ENCODE results near the gene MMD2. TPM values are rescaled to one million over a fixed set of nuclear protein-coding genes. Genes with fewer than 3 reads are reported as not detected.

The MMD2 gene
- total and polyA plus RNA-seq, 2 experiments from 2014 or later, result not detected

GRCh38 chr7:4948402-4948801, 10.6 kb downstream of the MMD2 start:
- Histone ChIP-seq H3K27ac (no peak overlapping the region), H3K4me1 (ENCODE audit: insufficient read depth) (no peaks in the 10 kb centered on the region), H3K36me3 (replicated peaks; ENCODE audit: insufficient read depth, low read depth) (no peaks in the 10 kb centered on the region), H3K79me2 (no peaks in the 10 kb centered on the region), H3K9me3 (ENCODE audit: low read depth) (no peaks in the 10 kb centered on the region), H4K20me1 (ENCODE audit: insufficient read depth, poor library complexity, severe bottlenecking) (no peaks in the 10 kb centered on the region), H3K4me3 (no peak overlapping the region), H3K27me3 (no peaks in the 10 kb centered on the region), H3K4me2 (no peak overlapping the region), H3K9me2 (replicated peaks; ENCODE audit: insufficient read depth) (no peaks in the 10 kb centered on the region), H2AFZ (no peak overlapping the region)
- DNase-seq (ENCODE audit: low spot score), result no peak
- 89% methylated on average over 7 of the region's 7 CpGs for WGBS (ENCODE audit: low lambda C conversion rate, missing lambda C conversion rate)
- no peak for TF ChIP-seq EZH2phosphoT487 (IDR thresholded peaks at IDR 0.05; ENCODE audit: low read depth, severe bottlenecking, unreplicated experiment)
- TF ChIP-seq EZH2 (IDR thresholded peaks at IDR 0.05; ENCODE audit: borderline replicate concordance), result no peak
- TF ChIP-seq CTCF (IDR thresholded peaks at IDR 0.05; ENCODE audit: poor library complexity), result no peak

- no peaks in the 10 kb centered on the region for H3K27me3 ChIP-seq
- H3K36me3 ChIP-seq (replicated peaks; ENCODE audit: insufficient read depth, low read depth), result no peaks in the 10 kb centered on the region
- H3K9me3 ChIP-seq (ENCODE audit: low read depth), result no peaks in the 10 kb centered on the region
- no peak overlapping the region for H3K4me2 ChIP-seq
- H3K4me1 ChIP-seq (ENCODE audit: insufficient read depth), result no peaks in the 10 kb centered on the region
- no peak overlapping the region for H3K4me3 ChIP-seq
- DNase-seq (ENCODE audit: low spot score), result no peak
- no peaks in the 10 kb centered on the region for H3K9me2 ChIP-seq (replicated peaks; ENCODE audit: insufficient read depth)
- H2AFZ ChIP-seq, result no peak overlapping the region
- WGBS (ENCODE audit: low lambda C conversion rate, missing lambda C conversion rate), result 97% methylated on average over 26 of the region's 26 CpGs
- TF ChIP-seq EZH2 (IDR thresholded peaks at IDR 0.05; ENCODE audit: borderline replicate concordance), result no peak
- TF ChIP-seq EZH2phosphoT487 (IDR thresholded peaks at IDR 0.05; ENCODE audit: low read depth, severe bottlenecking, unreplicated experiment), result no peak
- H3K27ac ChIP-seq, result no peak overlapping the region
- no peaks in the 10 kb centered on the region for H4K20me1 ChIP-seq (ENCODE audit: insufficient read depth, poor library complexity, severe bottlenecking)
- no peaks in the 10 kb centered on the region for H3K79me2 ChIP-seq
These were observed 13.0 kb downstream of the MMD2 start for GRCh38 chr7:4945949-4946348.

- Histone ChIP-seq H3K27ac (no peak overlapping the region), H3K4me2 (no peak overlapping the region), H3K27me3 (no peaks in the 10 kb centered on the region), H3K4me3 (no peak overlapping the region), H3K79me2 (no peaks in the 10 kb centered on the region), H2AFZ (no peak overlapping the region), H3K4me1 (ENCODE audit: insufficient read depth) (no peaks in the 10 kb centered on the region), H3K9me3 (ENCODE audit: low read depth) (no peaks in the 10 kb centered on the region), H3K36me3 (replicated peaks; ENCODE audit: insufficient read depth, low read depth) (no peaks in the 10 kb centered on the region), H3K9me2 (replicated peaks; ENCODE audit: insufficient read depth) (no peaks in the 10 kb centered on the region), H4K20me1 (ENCODE audit: insufficient read depth, poor library complexity, severe bottlenecking) (no peaks in the 10 kb centered on the region)
- DNase-seq (ENCODE audit: low spot score), result no peak
- 79% methylated on average over 3 of the region's 4 CpGs for WGBS (ENCODE audit: low lambda C conversion rate, missing lambda C conversion rate)
- TF ChIP-seq EZH2 (IDR thresholded peaks at IDR 0.05; ENCODE audit: borderline replicate concordance) (no peak), EZH2phosphoT487 (IDR thresholded peaks at IDR 0.05; ENCODE audit: low read depth, severe bottlenecking, unreplicated experiment) (no peak), CTCF (IDR thresholded peaks at IDR 0.05; ENCODE audit: poor library complexity) (no peak)
These were observed 14.0 kb downstream of the MMD2 start for GRCh38 chr7:4944939-4945338.

- no peak for TF ChIP-seq CTCF (IDR thresholded peaks at IDR 0.05; ENCODE audit: poor library complexity)
- no peak for TF ChIP-seq EZH2 (IDR thresholded peaks at IDR 0.05; ENCODE audit: borderline replicate concordance)
- no peak for TF ChIP-seq EZH2phosphoT487 (IDR thresholded peaks at IDR 0.05; ENCODE audit: low read depth, severe bottlenecking, unreplicated experiment)
- no peaks in the 10 kb centered on the region for H3K27me3 ChIP-seq
- H3K9me2 ChIP-seq (replicated peaks; ENCODE audit: insufficient read depth), result no peaks in the 10 kb centered on the region
- H3K79me2 ChIP-seq, result no peaks in the 10 kb centered on the region
- no peak overlapping the region for H3K4me2 ChIP-seq
- WGBS (ENCODE audit: low lambda C conversion rate, missing lambda C conversion rate), result 97% methylated on average over 10 of the region's 10 CpGs
- H3K27ac ChIP-seq, result no peak overlapping the region
- H3K4me3 ChIP-seq, result no peak overlapping the region
- DNase-seq (ENCODE audit: low spot score), result no peak
- H3K4me1 ChIP-seq (ENCODE audit: insufficient read depth), result no peaks in the 10 kb centered on the region
- no peaks in the 10 kb centered on the region for H3K9me3 ChIP-seq (ENCODE audit: low read depth)
- no peaks in the 10 kb centered on the region for H3K36me3 ChIP-seq (replicated peaks; ENCODE audit: insufficient read depth, low read depth)
- no peaks in the 10 kb centered on the region for H4K20me1 ChIP-seq (ENCODE audit: insufficient read depth, poor library complexity, severe bottlenecking)
- no peak overlapping the region for H2AFZ ChIP-seq
These were observed 15.7 kb downstream of the MMD2 start for GRCh38 chr7:4943297-4943696.

Data from hepatocyte (in vitro differentiated cells).